Hematopoietic multipotent progenitor cell treated with erythropoietin and hydrocortisone succinate and interleukin-3 and kit ligand, for 17 days (in vitro differentiated cells): ENCODE measurements around the gene SPOP.
"Not testable (repeated sequence)": the region's sequence is repeated elsewhere in the genome, so short reads cannot be mapped to it uniquely, and the experiment has no call there.

Experiments used
- DNase-seq: peaks from one replicate; pipeline ENCODE4 v3.0.0-alpha.2; 2015; ENCODE audit warnings: low spot score

SPOP gene

GRCh38 chr17:49647256-49647585 lies 30.7 kb downstream of the SPOP start:
- DNase-seq, result no peak

- DNase-seq, result no peak
Observed at GRCh38 chr17:49646391-49647255, 31.3 kb downstream of the SPOP start.

- not testable (repeated sequence) for DNase-seq
Observed at GRCh38 chr17:49646056-49646390, 31.9 kb downstream of the SPOP start.

DNA sequence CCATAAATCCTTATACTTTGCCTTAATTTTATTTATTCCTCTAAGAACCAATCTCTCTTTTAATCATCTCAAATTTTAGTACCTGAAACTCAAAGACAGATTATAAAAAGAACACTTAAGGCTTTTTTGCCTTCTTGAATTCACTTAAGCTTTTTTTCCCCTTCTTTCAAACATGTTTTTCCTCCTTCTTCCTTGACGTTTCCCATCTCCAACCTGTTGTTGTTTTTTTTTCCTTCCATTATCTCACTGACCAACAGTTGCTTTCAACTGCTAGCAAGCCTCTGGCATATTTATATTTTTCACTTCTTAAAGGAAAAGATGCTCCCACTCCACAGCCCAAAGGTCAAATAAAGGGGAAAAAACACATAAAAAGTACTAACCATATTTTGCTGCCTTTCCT lies 32.2 kb downstream of the SPOP start:
- DNase-seq, result no peak

GRCh38 chr17:49640556-49640955 lies 37.3 kb downstream of the SPOP start:
- no peak for DNase-seq

- DNase-seq, result no peak
Observed at GRCh38 chr17:49638818-49639217, 39.1 kb downstream of the SPOP start.

DNA sequence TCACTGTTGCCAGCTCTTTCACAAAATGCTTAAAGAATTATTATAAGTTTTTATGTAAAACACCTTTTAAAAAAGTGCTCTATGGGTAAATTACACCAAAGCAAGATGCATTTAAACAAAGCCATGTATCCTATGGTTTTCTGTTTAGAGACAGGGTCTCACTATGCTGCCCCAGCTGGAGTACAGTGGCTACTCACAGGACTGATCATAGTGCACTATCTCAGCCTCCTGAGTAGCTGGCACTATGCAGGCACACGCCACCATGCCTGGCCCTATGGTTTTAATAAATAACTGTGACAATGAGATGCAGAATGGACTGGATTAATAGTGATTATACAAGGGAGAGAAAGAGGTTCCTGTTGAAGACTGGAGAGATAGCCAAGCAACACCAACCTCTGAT lies 40.2 kb downstream of the SPOP start:
- DNase-seq, result no peak

GRCh38 chr17:49637050-49637449 lies 40.8 kb downstream of the SPOP start:
- no peak for DNase-seq

DNA sequence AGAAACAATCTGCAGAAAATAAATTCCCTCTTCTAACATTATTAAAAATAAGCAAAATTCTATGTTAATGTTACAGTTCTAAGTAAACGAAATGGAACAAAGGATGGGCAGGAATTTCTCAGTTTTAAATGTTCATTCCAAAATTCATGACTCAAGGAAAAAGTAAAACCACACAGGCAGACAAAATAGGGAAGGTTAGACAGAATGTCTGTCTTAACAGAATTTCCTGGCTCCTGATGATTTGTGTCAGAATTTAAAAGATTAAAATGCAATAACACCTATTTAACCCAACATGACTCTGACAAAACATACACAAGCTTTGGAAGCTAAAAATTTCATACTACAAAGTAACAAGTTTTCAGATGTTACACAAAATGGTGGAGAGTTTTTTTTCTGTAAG lies 42.8 kb downstream of the SPOP start:
- no peak for DNase-seq

DNA sequence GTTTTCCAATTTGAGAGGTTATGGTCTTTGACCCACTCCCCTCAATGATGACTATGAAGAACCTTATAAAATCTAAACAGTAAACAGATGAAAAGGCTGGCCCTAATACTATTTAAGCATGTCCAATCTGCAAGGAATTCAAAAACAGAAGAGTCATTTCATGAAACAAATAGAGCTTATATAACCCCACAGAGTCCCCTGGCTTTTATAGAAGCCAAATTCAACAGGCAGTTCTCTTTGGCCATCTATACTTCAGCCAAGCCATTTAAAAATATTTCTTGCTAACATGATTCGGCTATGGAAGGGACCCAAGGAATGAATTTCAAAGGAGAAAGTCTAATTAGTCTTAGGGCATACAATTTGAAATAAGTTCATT lies 43.4 kb downstream of the SPOP start:
- DNase-seq, result no peak

DNA sequence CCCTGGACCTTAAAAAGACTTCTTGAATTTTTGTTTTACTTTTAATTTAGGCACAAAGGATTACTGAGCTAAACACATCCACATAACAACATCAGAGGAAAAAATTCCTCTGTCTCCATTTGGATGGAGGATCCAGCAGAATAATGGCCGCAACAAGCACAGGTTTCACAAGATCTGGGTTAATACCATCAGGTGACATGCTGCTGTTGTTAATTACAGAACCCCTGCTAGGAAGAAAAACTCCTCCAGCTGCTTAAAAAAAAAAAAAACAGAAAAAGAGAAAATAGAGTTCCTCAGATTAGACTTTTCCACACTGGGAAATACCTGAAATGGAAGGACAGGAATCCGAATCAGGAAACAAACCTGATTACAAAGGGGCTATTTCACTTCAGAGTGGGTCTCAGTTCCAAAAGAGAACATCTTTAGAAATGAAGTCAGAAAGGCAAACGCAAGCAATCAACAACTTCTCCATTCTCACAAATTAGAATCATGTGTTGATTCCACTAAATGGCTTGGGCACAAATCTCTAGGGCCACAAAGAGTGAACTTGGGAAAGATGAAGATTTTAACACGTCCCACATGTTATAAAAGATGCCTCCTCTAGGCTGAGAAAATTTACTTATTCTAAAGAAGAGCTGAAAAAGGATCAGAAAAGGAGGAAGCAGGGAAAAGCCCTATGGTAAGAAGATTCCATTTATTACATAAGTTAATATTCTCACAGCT lies 44.0 kb downstream of the SPOP start:
- no peak for DNase-seq

- DNase-seq, result no peak
Observed at GRCh38 chr17:49633250-49633649, 44.6 kb downstream of the SPOP start.

DNA sequence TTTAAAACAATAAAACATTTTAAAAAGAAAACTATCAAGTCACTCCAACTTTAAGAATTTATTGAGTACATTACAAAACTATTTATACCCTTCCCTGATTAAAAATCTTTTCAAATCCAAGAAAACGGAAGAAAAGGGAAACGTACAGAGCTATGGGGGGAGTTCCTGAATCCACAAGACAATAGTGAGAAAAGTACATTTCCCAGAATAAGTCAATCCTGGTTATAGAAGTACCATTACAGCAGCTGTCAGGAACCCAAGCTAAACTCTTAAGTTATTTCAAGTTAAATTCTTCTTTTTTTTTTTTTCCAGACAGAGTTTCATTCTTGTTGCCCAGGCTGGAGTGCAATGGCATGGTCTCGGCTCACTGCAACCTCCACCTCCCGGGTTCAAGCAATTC lies 45.7 kb downstream of the SPOP start:
- DNase-seq, result no peak

DNA sequence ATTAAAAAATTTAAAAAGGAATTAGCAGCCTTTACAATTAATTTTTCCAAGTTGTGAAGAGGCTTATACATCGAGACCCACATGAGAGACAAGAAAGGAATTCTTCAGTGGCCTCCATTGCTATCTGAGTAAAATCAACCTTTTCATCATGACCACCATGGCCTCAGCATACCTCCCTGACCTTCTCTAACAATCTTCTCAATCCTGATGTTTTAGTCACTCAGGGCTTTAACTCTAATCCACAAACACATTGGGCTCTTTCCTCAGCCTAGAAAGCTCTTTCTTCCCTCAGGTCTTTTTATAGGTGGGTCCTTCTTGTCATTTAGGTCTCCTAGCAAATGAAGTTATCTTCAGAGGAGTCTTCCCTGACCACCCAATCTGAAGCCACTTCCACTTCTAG lies 46.4 kb downstream of the SPOP start:
- DNase-seq, result no peak

DNA sequence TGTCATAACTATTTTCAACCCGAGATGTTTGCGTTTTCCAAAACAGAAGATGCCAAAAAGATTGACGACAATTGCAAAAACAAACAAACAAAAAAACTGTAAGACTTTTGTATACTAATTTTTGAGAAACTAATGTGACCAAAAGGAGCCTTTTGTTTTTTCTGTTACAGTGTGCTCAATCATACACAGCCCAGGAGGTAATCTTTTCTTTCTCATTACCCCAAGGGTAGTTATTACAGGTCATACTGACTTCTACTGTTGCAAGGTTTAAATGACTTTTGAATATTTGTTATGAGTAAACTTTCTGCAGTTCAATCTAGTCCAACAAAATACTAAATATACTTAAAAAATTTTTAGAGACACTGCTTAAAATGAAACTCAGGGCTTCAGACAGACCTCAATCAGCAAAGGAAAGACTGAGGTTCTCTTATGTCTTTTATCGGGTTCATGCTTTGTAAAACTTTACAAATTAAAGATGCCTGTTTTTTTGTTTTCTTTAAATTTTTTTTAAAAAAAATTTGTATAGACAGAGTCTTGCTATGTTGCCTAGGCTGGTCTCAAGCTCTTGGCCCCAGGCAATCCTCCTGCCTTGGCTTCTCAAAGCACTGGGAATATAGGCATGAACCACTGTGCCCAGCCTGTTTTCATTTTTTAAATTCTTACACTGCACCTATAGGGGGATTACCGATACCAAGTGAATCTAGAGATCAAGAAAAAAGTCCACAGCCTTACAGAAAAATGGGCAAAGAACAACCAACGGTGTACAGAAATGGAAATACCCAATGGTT lies 47.6 kb downstream of the SPOP start:
- no peak for DNase-seq

DNA sequence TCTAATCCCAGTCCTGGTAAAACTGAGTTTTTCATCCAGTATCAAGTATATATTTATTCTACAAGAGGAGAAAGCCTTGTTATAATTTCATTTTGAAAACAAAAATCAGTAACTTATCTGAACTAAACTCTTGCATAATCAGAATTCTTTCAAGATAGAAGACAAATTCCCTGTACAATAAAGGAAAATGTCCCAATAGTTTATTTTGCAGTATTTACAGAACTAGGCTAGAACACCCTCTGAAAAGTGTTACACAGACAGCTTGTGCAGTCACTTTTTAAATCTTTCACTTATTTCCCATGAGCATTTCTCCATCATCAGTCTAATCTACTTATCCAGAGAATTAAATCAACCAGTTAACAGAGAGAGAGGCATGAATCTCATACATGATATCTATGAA lies 48.5 kb downstream of the SPOP start:
- DNase-seq, result no peak

DNA sequence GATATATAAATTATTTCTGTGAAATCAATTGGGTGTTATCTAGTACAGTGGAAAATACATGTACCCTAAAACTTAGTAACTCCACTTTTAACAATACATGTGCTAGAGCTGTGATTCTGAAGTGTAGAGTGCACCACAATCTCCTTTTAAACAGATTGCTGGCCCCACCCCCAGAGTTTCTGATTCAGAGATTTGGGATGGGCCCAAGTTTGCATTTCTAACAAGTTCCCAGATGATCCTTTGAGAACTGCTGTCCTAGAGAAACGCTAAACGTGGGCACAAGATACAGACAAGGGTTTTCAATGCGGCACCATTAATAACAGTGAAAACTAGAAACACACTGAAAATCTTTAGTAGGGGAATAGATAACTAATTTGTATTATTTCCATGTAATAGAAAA lies 53.0 kb downstream of the SPOP start:
- DNase-seq, result no peak

DNA sequence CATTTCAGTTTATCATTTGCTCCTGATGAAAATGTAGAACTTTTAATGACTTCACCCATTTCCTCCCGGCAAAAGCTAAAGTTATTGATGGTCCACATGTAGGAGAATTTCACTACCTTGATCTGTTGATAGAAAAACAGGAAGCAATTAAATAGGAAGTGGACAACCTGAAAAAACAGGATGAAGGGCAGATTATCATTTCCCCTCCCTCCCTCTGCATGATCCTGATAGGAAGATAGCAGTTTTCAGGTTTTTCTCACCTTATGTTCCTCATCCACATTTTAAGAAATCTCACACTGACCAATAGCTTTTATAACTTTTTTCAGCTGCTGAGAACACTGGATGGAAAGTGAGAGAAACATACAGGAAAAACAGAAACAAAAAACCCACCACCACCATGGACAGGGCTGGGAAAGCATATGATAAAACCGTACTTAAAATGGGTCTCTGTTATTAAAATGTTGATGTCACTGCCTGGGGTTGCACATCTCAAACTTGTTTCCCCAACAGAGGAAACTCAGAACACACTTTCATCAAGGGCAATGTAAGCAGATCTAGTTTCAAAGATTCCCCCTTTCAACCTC lies 55.9 kb downstream of the SPOP start:
- no peak for DNase-seq

- no peak for DNase-seq
Observed at GRCh38 chr17:49621420-49621819, 56.5 kb downstream of the SPOP start.

GRCh38 chr17:49618028-49618611 lies 59.8 kb downstream of the SPOP start:
- DNase-seq, result no peak

DNA sequence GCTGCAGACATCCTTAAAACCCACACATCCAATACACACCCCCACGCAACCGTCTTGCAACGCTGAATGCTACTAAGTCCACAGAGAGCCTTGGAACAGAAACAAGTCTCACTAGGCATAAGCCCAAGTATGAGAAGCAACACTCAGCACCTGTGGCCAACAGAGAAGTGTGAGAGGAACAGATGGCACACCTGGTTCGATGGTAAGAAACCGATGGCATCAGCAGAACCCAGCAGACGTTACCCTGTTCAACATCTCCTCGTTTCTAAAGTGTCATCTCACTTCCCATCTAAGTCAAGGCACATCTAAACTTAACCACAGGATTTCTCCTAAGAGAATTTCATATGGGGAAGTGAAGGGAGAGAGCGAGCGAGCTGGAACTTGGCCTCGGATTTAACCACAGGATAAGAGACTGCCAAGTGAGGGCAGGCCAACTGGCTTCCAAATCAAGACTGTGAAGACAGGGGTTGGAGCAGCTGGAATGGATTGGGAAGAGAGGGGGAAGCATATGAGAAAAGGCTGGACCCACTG lies 61.2 kb downstream of the SPOP start:
- no peak for DNase-seq

DNA sequence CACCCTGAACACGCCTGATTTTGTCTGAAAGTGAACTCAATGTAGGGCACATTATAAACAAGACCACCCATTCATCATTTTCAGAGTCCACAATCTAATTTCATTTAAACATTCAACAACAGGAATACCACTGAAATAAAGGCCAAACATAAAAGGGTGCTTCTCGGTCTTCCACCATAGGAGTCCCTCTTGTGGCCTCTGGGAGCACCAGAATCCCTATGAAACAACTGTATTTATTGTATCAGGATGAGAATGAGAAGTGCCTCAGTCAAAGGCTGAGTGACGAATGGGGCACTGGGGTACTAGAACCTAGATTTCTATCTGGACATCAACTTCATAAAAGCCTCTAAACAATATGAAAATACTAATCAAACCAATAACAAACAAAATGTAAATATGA lies 61.8 kb downstream of the SPOP start:
- DNase-seq, result no peak
